Natural killer cell treated with Interleukin-12 subunit alpha and Interleukin-12 subunit beta and Interleukin-15 and Interleukin-18, amount 100 ng/mL, for 72 hours (primary cell): Measurements from ENCODE around the gene PTPRK. TPM values are rescaled to one million over a fixed set of nuclear protein-coding genes. Genes with fewer than 3 reads are reported as not detected.
"Not testable (repeated sequence)": the region's sequence is repeated elsewhere in the genome, so short reads cannot be mapped to it uniquely, and the experiment has no call there.

ENCODE experiments used
- ATAC-seq, 2 donors: fragments of 150-1000 bp; cut with Tn5 transposase in 1 of 2; sonication (Bioruptor Pico), chemical (Tn5 transposase) in 1 of 2; 2 replicates each; pipeline ENCODE4 v1.10.0; 2021
- DNase-seq: peaks from one replicate; pipeline ENCODE4 v3.0.0; 2022; ENCODE audit warnings: low spot score
- H3K27ac Mint-ChIP-seq, 2 donors: 1 replicate in 1 of 2; 2 replicates in 1 of 2; pipeline ENCODE4 v1.8.0; 2022; ENCODE audit warnings: mixed read lengths in 2 of 2, mild to moderate bottlenecking in 1 of 2, moderate library complexity in 1 of 2
- H3K27me3 Mint-ChIP-seq, 2 donors: 1 replicate in 1 of 2; 2 replicates in 1 of 2; pipeline ENCODE4 v1.8.0; 2022; ENCODE audit warnings: mixed read lengths in 2 of 2
- H3K36me3 Mint-ChIP-seq: one replicate; pipeline ENCODE4 v1.8.0; 2022; ENCODE audit warnings: mixed read lengths
- H3K4me1 Mint-ChIP-seq, 2 donors: 1 replicate in 1 of 2; 2 replicates in 1 of 2; pipeline ENCODE4 v1.8.0; 2022; ENCODE audit warnings: low read depth in 2 of 2, mixed read lengths in 2 of 2, mild to moderate bottlenecking in 1 of 2
- H3K4me3 Mint-ChIP-seq: one replicate; pipeline ENCODE4 v1.8.0; 2022; ENCODE audit warnings: mixed read lengths
- H3K9me3 Mint-ChIP-seq: 2 replicates; pipeline ENCODE4 v1.8.0; 2022; ENCODE audit warnings: mixed read lengths
- total RNA-seq, 2 donors: library from RNA; stranded (reverse); gene quantifications; one replicate each; pipeline ENCODE4 v1.2.3, GENCODE V29; 2022

The PTPRK gene
- total RNA-seq, 2 donors from 2014 or later: 0.59 to 13.8 TPM

DNA sequence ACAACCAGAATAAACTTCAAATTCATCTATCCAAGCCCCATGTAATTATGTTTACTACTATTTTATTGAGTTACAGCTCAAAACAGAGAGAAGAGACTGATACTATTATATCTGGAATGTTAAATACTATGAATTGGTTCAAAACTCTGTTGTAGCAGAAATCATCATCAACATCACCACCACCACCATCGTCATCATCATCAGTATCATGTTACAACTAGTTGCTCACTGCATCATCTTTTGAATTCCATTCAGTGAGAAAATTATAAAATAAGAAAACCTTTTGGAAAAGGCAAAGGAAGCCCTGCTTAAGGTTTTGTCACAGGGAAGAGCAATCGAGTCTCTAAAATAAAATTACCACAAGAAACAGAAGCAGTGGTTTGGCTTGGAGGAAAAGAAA, 583.3 kb downstream of the PTPRK start:
- H3K9me3 Mint-ChIP-seq: no peaks in the 10 kb centered on the region
- peaks cover 8 to 34% of the 10 kb centered on the region in 2 donors for H3K4me1 Mint-ChIP-seq
- H3K27ac Mint-ChIP-seq: no peak overlapping the region
- no peak for ATAC-seq
- no peaks in the 10 kb centered on the region for H3K27me3 Mint-ChIP-seq
- H3K36me3 Mint-ChIP-seq: peaks cover 12% of the 10 kb centered on the region
- no peak overlapping the region for H3K4me3 Mint-ChIP-seq
- no peak for DNase-seq

- no peak for DNase-seq
Measured at GRCh38 chr6:127934956-127935355, 585.4 kb downstream of the PTPRK start.

GRCh38 chr6:127933852-127934840, 586.3 kb downstream of the PTPRK start:
- H3K27me3 Mint-ChIP-seq: no peaks in the 10 kb centered on the region
- ATAC-seq (peak in 1 of 2 donors; percentile 86), DNase-seq (no peak)
- peak overlapping the region; percentile 62 to 76 for H3K27ac Mint-ChIP-seq
- H3K36me3 Mint-ChIP-seq: peaks cover 13% of the 10 kb centered on the region
- H3K4me1 Mint-ChIP-seq: peaks cover 8 to 28% of the 10 kb centered on the region in 2 donors
- peak overlapping the region; percentile 44 for H3K4me3 Mint-ChIP-seq
- H3K9me3 Mint-ChIP-seq: no peaks in the 10 kb centered on the region

More at GRCh38 chr6:127934956-127935355, 585.4 kb downstream of the PTPRK start:
- Mint-ChIP-seq H3K27me3 (no peaks in the 10 kb centered on the region), H3K4me3 (peak overlapping the region; percentile 44), H3K36me3 (peaks cover 12% of the 10 kb centered on the region), H3K4me1 (peaks cover 8 to 34% of the 10 kb centered on the region in 2 donors), H3K9me3 (no peaks in the 10 kb centered on the region), H3K27ac (peak overlapping the region; percentile 62 to 76)
- ATAC-seq: no peak

DNA sequence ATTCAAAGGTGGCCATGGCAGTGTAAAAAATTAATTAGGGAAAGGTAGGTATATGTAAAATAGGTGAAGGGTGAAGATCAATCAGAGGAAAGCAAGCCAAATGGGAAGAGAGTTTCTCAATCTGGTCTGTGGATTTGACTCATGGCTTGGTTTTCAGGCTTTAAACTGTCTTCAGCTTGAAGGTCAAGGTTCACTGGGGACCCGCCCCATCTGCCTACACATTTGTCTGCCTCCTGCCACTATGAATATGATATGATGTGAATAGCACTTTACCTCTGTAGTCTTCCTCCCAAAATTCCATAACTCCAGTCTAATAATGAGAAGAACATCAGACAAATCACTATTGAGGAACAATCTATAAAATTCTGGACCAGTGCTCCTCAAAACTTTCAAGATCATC, 587.3 kb downstream of the PTPRK start:
- DNase-seq (no peak), ATAC-seq (no peak)
- no peaks in the 10 kb centered on the region for H3K27me3 Mint-ChIP-seq
- H3K4me1 Mint-ChIP-seq: peaks cover 3 to 19% of the 10 kb centered on the region in 2 donors
- peak overlapping the region in 1 of 2 donors; percentile 76 for H3K27ac Mint-ChIP-seq
- peaks cover 6% of the 10 kb centered on the region for H3K9me3 Mint-ChIP-seq
- H3K36me3 Mint-ChIP-seq: peaks cover 21% of the 10 kb centered on the region
- peak overlapping the region; percentile 0 for H3K4me3 Mint-ChIP-seq

- no peaks in the 10 kb centered on the region for H3K27me3 Mint-ChIP-seq
- H3K4me1 Mint-ChIP-seq: peaks cover 3 to 14% of the 10 kb centered on the region in 2 donors
- H3K4me3 Mint-ChIP-seq: peak overlapping the region; percentile 0
- no peak for DNase-seq
- H3K9me3 Mint-ChIP-seq: peaks cover 6% of the 10 kb centered on the region
- peaks cover 22% of the 10 kb centered on the region for H3K36me3 Mint-ChIP-seq
- no peak for ATAC-seq
- H3K27ac Mint-ChIP-seq: peak overlapping the region in 1 of 2 donors; percentile 76
Measured at GRCh38 chr6:127932708-127933107, 587.7 kb downstream of the PTPRK start.

GRCh38 chr6:127926441-127926840, 594.0 kb downstream of the PTPRK start:
- H3K4me3 Mint-ChIP-seq, H3K27me3 Mint-ChIP-seq, ATAC-seq, H3K27ac Mint-ChIP-seq, DNase-seq: not testable (repeated sequence)
- H3K9me3 Mint-ChIP-seq: peaks cover 12% of the 10 kb centered on the region
- H3K4me1 Mint-ChIP-seq: peaks cover 14 to 31% of the 10 kb centered on the region in 2 donors
- H3K36me3 Mint-ChIP-seq: peaks cover 24% of the 10 kb centered on the region

- peaks cover 24% of the 10 kb centered on the region for H3K36me3 Mint-ChIP-seq
- H3K9me3 Mint-ChIP-seq: peaks cover 12% of the 10 kb centered on the region
- H3K27ac Mint-ChIP-seq: peak overlapping the region; percentile 32 to 57
- no peaks in the 10 kb centered on the region for H3K27me3 Mint-ChIP-seq
- peaks cover 14 to 31% of the 10 kb centered on the region in 2 donors for H3K4me1 Mint-ChIP-seq
- H3K4me3 Mint-ChIP-seq: peak overlapping the region; percentile 26
- DNase-seq: no peak
- peak; percentile 69 to 85 for ATAC-seq
Measured at GRCh38 chr6:127924440-127924839, 596.0 kb downstream of the PTPRK start.

DNA sequence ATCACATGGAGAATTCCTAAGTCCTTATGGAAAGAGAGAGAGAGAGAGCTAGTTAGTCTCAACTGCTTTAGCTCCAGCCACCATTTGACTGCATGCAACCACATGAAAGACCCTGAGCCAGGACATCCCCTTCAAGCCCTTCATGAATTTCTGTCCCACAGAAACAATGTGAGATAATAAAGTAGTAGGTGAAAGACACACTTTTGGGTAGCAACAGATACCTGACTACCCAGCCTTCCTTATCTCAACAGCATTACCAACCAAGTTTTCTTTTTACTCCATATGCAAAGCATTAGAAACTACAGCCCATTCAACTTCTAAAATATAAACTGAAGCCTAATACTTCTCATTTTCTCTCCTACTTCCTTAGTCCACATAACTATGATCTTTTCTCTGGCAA, 596.4 kb downstream of the PTPRK start:
- Mint-ChIP-seq H3K27ac (peak overlapping the region; percentile 32 to 57), H3K4me1 (peaks cover 15 to 34% of the 10 kb centered on the region in 2 donors), H3K27me3 (no peaks in the 10 kb centered on the region), H3K4me3 (peak overlapping the region; percentile 26), H3K36me3 (peaks cover 21% of the 10 kb centered on the region), H3K9me3 (peaks cover 12% of the 10 kb centered on the region)
- ATAC-seq (no peak), DNase-seq (no peak)

DNA sequence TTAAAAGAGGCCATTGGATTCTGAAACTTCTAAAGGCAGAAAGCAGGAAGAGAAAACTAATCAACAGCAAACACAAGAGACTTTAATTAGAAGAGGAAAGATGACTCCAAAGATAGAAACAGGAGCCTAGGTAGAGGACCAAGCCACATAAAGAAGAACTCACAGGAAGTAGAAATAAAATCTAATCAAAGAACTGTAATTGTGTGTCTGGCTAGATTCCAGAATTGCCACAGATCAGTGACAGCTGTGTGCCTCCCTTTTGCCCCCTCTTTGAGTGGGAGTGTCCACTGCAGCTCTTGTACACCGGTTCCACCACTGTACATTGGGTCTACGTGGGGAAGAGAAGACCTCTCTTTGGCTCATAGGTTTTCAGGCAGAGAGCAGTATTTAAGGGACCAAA, 597.3 kb downstream of the PTPRK start:
- no peaks in the 10 kb centered on the region for H3K27me3 Mint-ChIP-seq
- no peak overlapping the region for H3K4me3 Mint-ChIP-seq
- ATAC-seq (no peak), DNase-seq (no peak)
- peaks cover 15% of the 10 kb centered on the region for H3K36me3 Mint-ChIP-seq
- H3K4me1 Mint-ChIP-seq: peaks cover 19 to 42% of the 10 kb centered on the region in 2 donors
- H3K9me3 Mint-ChIP-seq: peaks cover 6% of the 10 kb centered on the region
- peak overlapping the region; percentile 12 to 57 for H3K27ac Mint-ChIP-seq

DNA sequence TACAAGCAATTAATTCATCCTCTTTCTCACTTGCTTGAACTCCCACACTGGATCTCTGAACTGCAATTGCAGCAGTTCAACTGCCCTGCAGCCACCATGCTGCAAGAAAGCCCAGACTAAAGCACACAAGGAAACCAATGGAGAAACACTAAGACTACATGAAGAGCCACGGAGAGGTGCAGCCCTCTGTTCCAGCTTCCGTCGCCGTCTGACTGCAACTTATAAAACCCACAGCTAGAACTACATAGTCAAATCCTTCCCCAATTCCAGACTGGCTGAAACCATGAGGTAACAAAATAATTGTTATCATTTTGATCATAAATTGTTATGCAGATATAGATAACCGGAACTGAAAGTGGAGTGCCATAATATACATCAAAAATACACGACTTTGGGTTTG, 598.4 kb downstream of the PTPRK start:
- peaks cover 21 to 45% of the 10 kb centered on the region in 2 donors for H3K4me1 Mint-ChIP-seq
- ATAC-seq (no peak), DNase-seq (no peak)
- no peaks in the 10 kb centered on the region for H3K27me3 Mint-ChIP-seq
- H3K36me3 Mint-ChIP-seq: peaks cover 7% of the 10 kb centered on the region
- H3K9me3 Mint-ChIP-seq: no peaks in the 10 kb centered on the region
- H3K27ac Mint-ChIP-seq: peak overlapping the region in 1 of 2 donors; percentile 44
- H3K4me3 Mint-ChIP-seq: no peak overlapping the region

DNA sequence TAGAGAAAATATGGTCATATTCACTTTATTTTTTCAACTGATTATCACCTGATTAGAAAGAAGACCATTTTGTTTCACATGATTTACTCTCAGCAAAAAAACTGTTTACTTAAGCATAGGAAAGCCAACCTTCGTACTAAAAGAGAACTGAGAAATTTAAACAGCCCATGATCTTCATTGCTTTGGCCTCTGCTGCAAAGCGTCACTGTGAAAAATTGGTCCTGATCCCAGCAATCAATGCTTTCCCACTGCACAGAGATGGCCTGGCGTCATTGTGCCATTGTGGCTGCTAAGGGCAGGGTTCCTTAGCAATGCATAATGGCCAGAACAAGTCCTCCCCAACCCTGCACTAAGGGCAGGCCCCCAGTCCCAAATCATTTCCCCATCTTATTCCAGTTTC, 599.6 kb downstream of the PTPRK start:
- Mint-ChIP-seq H3K4me3 (no peak overlapping the region), H3K9me3 (no peaks in the 10 kb centered on the region)

More for the DNA sequence above, 599.6 kb downstream of the PTPRK start:
- DNase-seq (no peak), ATAC-seq (no peak)
- Mint-ChIP-seq H3K27me3 (no peaks in the 10 kb centered on the region), H3K4me1 (peaks cover 22 to 48% of the 10 kb centered on the region in 2 donors), H3K36me3 (peaks cover 6% of the 10 kb centered on the region), H3K27ac (no peak overlapping the region)
